H1 (cell line): Measurements from ENCODE around the gene LDAH. TPM values are rescaled to one million over a fixed set of nuclear protein-coding genes. Genes with fewer than 3 reads are reported as not detected.

Source experiments
- CTCF ChIA-PET: fragments of 300-600 bp; sonication (Branson Sonifier 250); formaldehyde crosslinking; loops from one replicate; lab custom pipeline; 2021; ENCODE audit not compliant: partially characterized antibody; lab: Charles Lee
- POLR2A ChIA-PET: fragments of 300-600 bp; sonication (Branson Sonifier 250); formaldehyde crosslinking; loops from one replicate; lab custom pipeline; 2021; ENCODE audit warnings: inconsistent platforms; ENCODE audit not compliant: partially characterized antibody; lab: Charles Lee
- DNase-seq, 2 experiments: peaks; one replicate each; pipeline versions ENCODE4 v3.0.0 to v3.0.0-alpha.2; 2010 to 2022; ENCODE audit warnings: low spot score in 2 of 2, low read depth in 1 of 2, mixed read lengths in 1 of 2
- FAIRE-seq: peaks from 2 replicates; lab custom pipeline; 2011; peaks lifted over from hg19 to GRCh38; lab: Jason Lieb, UNC
- H2AFZ ChIP-seq: 2 replicates; pipeline ENCODE4 v1.8.1; 2012; ENCODE audit warnings: low read length, inconsistent platforms
- H2AK5ac ChIP-seq: 2 replicates; pipeline ENCODE4 v1.6.1; 2013; ENCODE audit warnings: low read depth, low read length
- H2BK120ac ChIP-seq: replicated peaks from 2 replicates; pipeline ENCODE3; 2013; ENCODE audit warnings: low read depth, low read length, inconsistent platforms
- H2BK12ac ChIP-seq: 2 replicates; pipeline ENCODE4 v1.6.1; 2013; ENCODE audit warnings: low read depth, low read length
- H2BK15ac ChIP-seq: 2 replicates; pipeline ENCODE4 v1.6.1; 2013; ENCODE audit warnings: low read length
- H2BK20ac ChIP-seq: 2 replicates; pipeline ENCODE4 v1.6.1; 2013; ENCODE audit warnings: low read length
- H2BK5ac ChIP-seq: 2 replicates; pipeline ENCODE4 v1.6.1; 2013; ENCODE audit warnings: low read depth, low read length
- H3K14ac ChIP-seq: 2 replicates; pipeline ENCODE4 v1.6.1; 2013; ENCODE audit warnings: inconsistent platforms; ENCODE audit not compliant: insufficient read length
- H3K18ac ChIP-seq: 2 replicates; pipeline ENCODE4 v1.6.1; 2013; ENCODE audit warnings: low read length; ENCODE audit errors: extremely low read depth
- H3K23ac ChIP-seq: 2 replicates; pipeline ENCODE4 v1.6.1; 2013; ENCODE audit warnings: inconsistent platforms; ENCODE audit not compliant: insufficient read length
- H3K23me2 ChIP-seq: 2 replicates; pipeline ENCODE4 v1.6.1; 2013; ENCODE audit warnings: low read depth, low read length
- H3K27ac ChIP-seq: 2 replicates; pipeline ENCODE4 v1.6.1; 2011; ENCODE audit warnings: low read depth, low read length, inconsistent platforms
- H3K27me3 ChIP-seq, 4 experiments: replicated peaks in 1 of 4; 1 replicate in 1 of 4; 2 replicates in 3 of 4; pipeline versions ENCODE4 v1.6.1 to v1.8.1; 2011 to 2013; ENCODE audit warnings: low read length in 3 of 4, mild to moderate bottlenecking in 3 of 4, inconsistent platforms in 2 of 4, mixed read lengths in 2 of 4, moderate library complexity in 1 of 4; ENCODE audit not compliant: control insufficient read depth in 3 of 4, insufficient read depth in 3 of 4; ENCODE audit errors: extremely low read depth in 1 of 4
- H3K36me3 ChIP-seq, 4 experiments: 2 replicates each; pipeline versions ENCODE4 v1.6.1 to v1.8.1; 2011 to 2013; ENCODE audit warnings: mild to moderate bottlenecking in 4 of 4, low read length in 3 of 4, moderate library complexity in 2 of 4, control low read depth in 1 of 4, inconsistent platforms in 1 of 4; ENCODE audit not compliant: insufficient read depth in 4 of 4, control insufficient read depth in 2 of 4
- H3K4ac ChIP-seq: replicated peaks from 2 replicates; pipeline ENCODE3; 2013; ENCODE audit warnings: low read length, low read depth, mixed read lengths, inconsistent platforms; ENCODE audit not compliant: insufficient read length
- H3K4me1 ChIP-seq, 4 experiments: replicated peaks in 1 of 4; 1 replicate in 1 of 4; 2 replicates in 3 of 4; pipeline versions ENCODE4 v1.6.1 to v1.8.1; 2011 to 2013; ENCODE audit warnings: low read length in 3 of 4, inconsistent platforms in 2 of 4, mixed read lengths in 1 of 4; ENCODE audit not compliant: insufficient read depth in 4 of 4, control insufficient read depth in 3 of 4
- H3K4me2 ChIP-seq, 2 experiments: 2 replicates each; pipeline versions ENCODE4 v1.6.1 to v1.8.1; 2011 to 2013; ENCODE audit warnings: low read depth in 2 of 2, low read length in 2 of 2, control low read depth in 1 of 2, inconsistent platforms in 1 of 2, mild to moderate bottlenecking in 1 of 2; ENCODE audit not compliant: insufficient read depth in 1 of 2
- H3K4me3 ChIP-seq, 4 experiments: fragments of 200-600, 300-600 bp in 1 of 4; sonication (generic), shearing (Covaris generic), sonication (Bioruptor Twin) in 1 of 4; 2 replicates each; pipeline versions ENCODE4 v1.5.1 to v1.8.1; 2011 to 2016; ENCODE audit warnings: low read length in 4 of 4, low read depth in 3 of 4, control low read depth in 2 of 4, inconsistent platforms in 2 of 4, mild to moderate bottlenecking in 2 of 4, mixed read lengths in 1 of 4, moderate library complexity in 1 of 4; ENCODE audit not compliant: insufficient read depth in 2 of 4; ENCODE audit errors: extremely low read depth in 1 of 4
- H3K56ac ChIP-seq: replicated peaks from 2 replicates; pipeline ENCODE3; 2013; ENCODE audit warnings: low read depth, mild to moderate bottlenecking, mixed read lengths, low read length, inconsistent platforms; ENCODE audit not compliant: insufficient read length
- H3K79me1 ChIP-seq: 2 replicates; pipeline ENCODE4 v1.6.1; 2013; ENCODE audit warnings: low read depth, low read length, control low read depth
- H3K79me2 ChIP-seq, 2 experiments: 2 replicates each; pipeline versions ENCODE4 v1.6.1 to v1.8.1; 2012 to 2013; ENCODE audit warnings: low read length in 2 of 2, mild to moderate bottlenecking in 2 of 2, inconsistent platforms in 1 of 2; ENCODE audit not compliant: insufficient read depth in 2 of 2, control insufficient read depth in 1 of 2
- H3K9ac ChIP-seq, 4 experiments: replicated peaks in 1 of 4; 1 replicate in 1 of 4; 2 replicates in 3 of 4; pipeline versions ENCODE4 v1.6.1 to v1.8.1; 2011 to 2013; ENCODE audit warnings: low read depth in 3 of 4, low read length in 3 of 4, control low read depth in 2 of 4, mild to moderate bottlenecking in 2 of 4, moderate library complexity in 2 of 4, inconsistent platforms in 1 of 4; ENCODE audit errors: extremely low read depth in 1 of 4
- H3K9me3 ChIP-seq, 2 experiments: 2 replicates each; pipeline versions ENCODE4 v1.6.1 to v1.8.1; 2012 to 2013; ENCODE audit warnings: mild to moderate bottlenecking in 2 of 2, moderate library complexity in 2 of 2, control low read depth in 1 of 2, inconsistent platforms in 1 of 2, low read depth in 1 of 2, low read length in 1 of 2, mixed read lengths in 1 of 2; ENCODE audit not compliant: insufficient read depth in 2 of 2
- H4K20me1 ChIP-seq, 2 experiments: replicated peaks in 1 of 2; 2 replicates each; pipeline versions ENCODE3 to v1.8.1; 2011 to 2013; ENCODE audit warnings: inconsistent platforms in 2 of 2, low read length in 2 of 2, mild to moderate bottlenecking in 1 of 2; ENCODE audit not compliant: insufficient read depth in 2 of 2, control insufficient read depth in 1 of 2
- H4K5ac ChIP-seq: 2 replicates; pipeline ENCODE4 v1.6.1; 2013; ENCODE audit warnings: low read length, low read depth, mixed read lengths, inconsistent platforms; ENCODE audit not compliant: insufficient read length
- H4K8ac ChIP-seq: 2 replicates; pipeline ENCODE4 v1.8.0; 2013; ENCODE audit warnings: mild to moderate bottlenecking, moderate library complexity, low read length, inconsistent platforms; ENCODE audit not compliant: insufficient read depth; ENCODE audit errors: extremely low read depth
- H4K91ac ChIP-seq: replicated peaks from 2 replicates; pipeline ENCODE3; 2013; ENCODE audit warnings: low read length, mixed read lengths, inconsistent platforms; ENCODE audit not compliant: insufficient read length
- BRCA1 ChIP-seq: IDR thresholded peaks from 2 replicates; pipeline ENCODE4 v1.6.1; 2012; ENCODE audit warnings: low read depth, low read length, improper control_type of control experiment
- CTCF ChIP-seq, 3 experiments: IDR thresholded peaks; 1 replicate in 2 of 3; 2 replicates in 1 of 3; pipeline versions ENCODE4 v1.5.1 to v1.6.1; 2011; ENCODE audit warnings: low read length in 3 of 3, mild to moderate bottlenecking in 3 of 3, inconsistent platforms in 2 of 3, low read depth in 1 of 3, moderate library complexity in 1 of 3; ENCODE audit not compliant: insufficient read depth in 1 of 3; ENCODE audit errors: control extremely low read depth in 1 of 3
- NRF1 ChIP-seq: IDR thresholded peaks from 2 replicates; pipeline ENCODE4 v1.6.1; 2011; ENCODE audit warnings: mild to moderate bottlenecking, low read depth, low read length, improper control_type of control experiment
- TAF7 ChIP-seq: optimal IDR thresholded peaks from 2 replicates; pipeline ENCODE3; 2011; ENCODE audit warnings: low read depth, mild to moderate bottlenecking, inconsistent platforms, low read length, moderate library complexity, borderline replicate concordance
- WGBS, 2 experiments: shearing (Covaris generic) in 1 of 2; methylation state at CpG; one replicate each; pipeline versions ENCODE4 v1.1.6 to v1.1.7; 2013 to 2015; ENCODE audit warnings: low lambda C conversion rate in 2 of 2, mixed read lengths in 2 of 2, inconsistent platforms in 1 of 2, low coverage in 1 of 2, missing lambda C conversion rate in 1 of 2; ENCODE audit not compliant: insufficient replicate concordance in 2 of 2, insufficient coverage in 1 of 2, insufficient read length in 1 of 2; ENCODE audit errors: extremely low coverage in 1 of 2, missing lambda C conversion rate in 1 of 2; 5-methylcytosine and 5-hydroxymethylcytosine counted together
- polyA plus RNA-seq, 7 experiments: library from polyadenylated mRNA; depleted of rRNA in 3 of 7; stranded (reverse) in 5 of 7; unstranded in 2 of 7; fragments of >200 nt in 5 of 7; fragments of 200-250 nt in 2 of 7; gene quantifications; 1 replicate in 5 of 7; 2 replicates in 1 of 7; 4 replicates in 1 of 7; pipeline versions ENCODE4 v1.2.1 to v1.2.3, GENCODE V29; 2011 to 2013; ENCODE audit warnings: missing spikeins in 2 of 7, mixed read lengths in 2 of 7
- total RNA-seq: library from RNA; stranded (reverse); fragmentation: NEBNext Ultra II Directional; extraction: Animal tissue kit (Norgen Biotek cat#: 25700); gene quantifications from 2 replicates; pipeline ENCODE4 v1.2.1, GENCODE V29; 2021
- TF ChIP-seq, protein P1 (sequence below): IDR thresholded peaks from 2 replicates; pipeline ENCODE4 v1.6.1; 2012; ENCODE audit warnings: inconsistent platforms

Gene LDAH
- total and polyA plus RNA-seq, 2 of the 8 experiments (the other 6 are each of a cell fraction or from before 2014, with no cell fraction given) = 10.9 to 26.3 TPM

DNA sequence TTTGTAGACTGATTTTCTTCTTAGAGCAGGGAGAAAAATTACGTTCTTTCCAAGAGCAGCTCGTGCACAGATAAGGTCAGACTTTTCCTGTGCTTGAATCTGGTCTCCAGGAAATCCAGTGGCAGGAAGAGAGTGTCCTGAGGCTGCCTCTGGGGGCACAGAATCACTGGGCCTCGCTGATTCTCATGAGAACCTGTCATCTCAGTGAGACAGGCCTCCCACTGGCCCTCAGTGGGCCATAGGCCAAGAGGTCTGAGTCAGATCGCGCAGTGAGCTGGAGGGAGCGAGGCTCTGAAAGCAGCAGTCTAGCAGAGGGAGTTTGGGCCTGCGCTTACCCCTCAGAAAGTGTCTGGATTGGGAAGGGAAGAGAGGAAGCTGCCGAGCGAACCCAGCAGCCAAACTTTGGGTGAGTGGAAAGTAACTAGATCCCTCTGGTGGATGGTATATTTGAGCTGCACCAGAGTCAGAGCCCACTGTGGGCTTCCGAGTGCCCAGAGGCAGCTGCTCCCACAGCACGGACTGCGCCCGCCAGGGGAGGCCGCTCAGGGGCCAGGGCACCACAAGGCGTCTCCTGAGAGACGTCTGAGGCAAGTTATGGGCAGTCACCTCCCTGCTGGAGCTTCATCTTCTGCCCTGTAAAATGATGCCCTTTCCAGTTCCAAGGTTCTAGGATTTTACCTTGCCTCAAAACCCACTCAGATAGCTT lies 147.8 kb downstream of the LDAH start:
- DNase-seq (no peak), FAIRE-seq (no peak)
- Histone ChIP-seq H3K9me3 (no peaks in the 10 kb centered on the region; a peak in 1 of 4 replicates), H3K18ac (no peak overlapping the region; the same call in none of the 2 replicates), H3K14ac (no peak overlapping the region), H3K4me1 (peaks cover 7 to 32% (median 17%) of the 10 kb centered on the region in 4 experiments), H3K79me1 (no peaks in the 10 kb centered on the region), H2AFZ (no peak overlapping the region), H4K5ac (no peak overlapping the region), H2BK120ac (no peak overlapping the region), H3K23ac (no peak overlapping the region), H2AK5ac (no peak overlapping the region), H3K56ac (no peak overlapping the region), H2BK15ac (no peak overlapping the region), H3K23me2 (no peaks in the 10 kb centered on the region), H2BK20ac (no peak overlapping the region), H3K4me2 (no peak overlapping the region), H3K36me3 (peaks cover 0 to 5% (median 0%) of the 10 kb centered on the region in 4 experiments; a peak in 1 of 8 replicates), H3K27ac (no peak overlapping the region), H3K27me3 (peaks cover 17 to 49% (median 39%) of the 10 kb centered on the region in 4 experiments), H4K8ac (no peak overlapping the region), H2BK12ac (no peak overlapping the region), H3K4me3 (no peak overlapping the region), H3K79me2 (no peaks in the 10 kb centered on the region), H3K4ac (no peak overlapping the region), H3K9ac (no peak overlapping the region)
- CTCF ChIA-PET = interaction anchor here (0.9 to 8.7 kb wide), 31 partner anchors 9 to 643 kb away, joined by 3 to 266 read pairs (median 6); partner anchors contain the start of genes GDF7, HS1BP3 and LDAH
- TF ChIP-seq CTCF (IDR thresholded peaks at IDR 0.05; ENCODE audit: control extremely low read depth in 1 of 3, insufficient read depth in 1 of 3, low read depth in 1 of 3, low read length in 3 of 3) (no peak), BRCA1 (no peak), NRF1 (no peak), TAF7 (no peak)
- TF ChIP-seq, protein P1, sequence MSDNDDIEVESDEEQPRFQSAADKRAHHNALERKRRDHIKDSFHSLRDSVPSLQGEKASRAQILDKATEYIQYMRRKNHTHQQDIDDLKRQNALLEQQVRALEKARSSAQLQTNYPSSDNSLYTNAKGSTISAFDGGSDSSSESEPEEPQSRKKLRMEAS = no peak
- TF ChIP-seq, all 59 proteins: peak for 0
- H4K91ac ChIP-seq = no peak overlapping the region
- POLR2A ChIA-PET = interaction anchor here (0.6 to 1.6 kb wide), 6 partner anchors 9 to 149 kb away, joined by 3 to 8 read pairs (median 4); partner anchors contain the start of genes GDF7 and LDAH
- H4K20me1 ChIP-seq = peaks cover 3 to 6% of the 10 kb centered on the region in 2 experiments
- 73% methylated on average over 16 of the region's 16 CpGs; no CpG with 5 or more reads in 1 of the 2 experiments for WGBS, 2 experiments
- H2BK5ac ChIP-seq = 0 out of 2 replicates have a peak overlapping the region, but pooled peaks have one; percentile 49
